ENCODE data around the gene TIMP3. TPM values are rescaled to one million over a fixed set of nuclear protein-coding genes. Genes with fewer than 3 reads are reported as not detected.

The TIMP3 gene
- total RNA-seq, 4 donors from 2014 or later = 566 to 898 (median 683) TPM

DNA sequence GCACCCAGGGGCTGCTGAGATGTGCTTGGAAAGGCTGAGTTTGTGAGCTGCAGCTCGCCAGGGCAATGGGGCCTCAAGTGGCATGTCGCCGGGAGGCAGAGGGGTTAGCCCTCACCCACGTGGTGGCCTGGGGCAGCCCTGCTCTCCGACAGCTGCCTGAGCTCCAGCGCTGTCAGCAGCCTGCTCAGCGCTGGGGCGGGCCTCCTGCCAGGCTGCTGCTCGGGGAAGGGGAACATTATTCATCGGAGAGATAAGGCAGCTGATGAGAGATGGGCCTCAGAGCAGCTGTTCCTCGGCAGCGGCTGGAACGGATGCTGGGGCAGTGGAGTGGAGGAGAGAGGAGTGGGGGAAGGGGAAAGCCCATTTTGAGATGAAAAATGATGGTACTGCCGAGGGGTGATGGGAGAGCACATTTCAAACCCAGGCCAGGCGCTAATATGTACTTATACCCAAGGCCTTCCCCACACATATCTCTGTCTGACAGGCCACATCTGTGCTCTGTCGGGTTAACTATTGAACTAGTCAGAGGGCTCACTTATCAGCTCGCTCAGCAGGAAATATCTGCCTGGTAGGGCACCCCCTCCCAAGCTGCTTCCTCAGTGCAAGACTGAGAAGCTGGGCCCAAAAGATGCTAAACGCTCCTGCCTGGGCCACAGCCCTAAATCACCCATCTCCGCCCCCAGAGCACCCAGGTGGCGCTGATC, 79.5 kb downstream of the TIMP3 start:
- Histone ChIP-seq H3K4me1 (peaks cover 10 to 18% (median 14%) of the 10 kb centered on the region in 4 donors), H3K36me3 (no peaks in the 10 kb centered on the region), H3K27me3 (no peaks in the 10 kb centered on the region), H3K4me3 (no peak overlapping the region), H3K27ac (replicated peaks in 1 of 4) (peak overlapping the region in 1 of 4 donors; percentile 26), H3K9me3 (no peaks in the 10 kb centered on the region)
- DNase-seq (ENCODE audit: extremely low spot score) = peak; percentile 94
- WGBS = 22% methylated on average over 13 of the region's 20 CpGs
- intact Hi-C loops (cut with DNase I) = no loop called here
- TF ChIP-seq, protein P1, sequence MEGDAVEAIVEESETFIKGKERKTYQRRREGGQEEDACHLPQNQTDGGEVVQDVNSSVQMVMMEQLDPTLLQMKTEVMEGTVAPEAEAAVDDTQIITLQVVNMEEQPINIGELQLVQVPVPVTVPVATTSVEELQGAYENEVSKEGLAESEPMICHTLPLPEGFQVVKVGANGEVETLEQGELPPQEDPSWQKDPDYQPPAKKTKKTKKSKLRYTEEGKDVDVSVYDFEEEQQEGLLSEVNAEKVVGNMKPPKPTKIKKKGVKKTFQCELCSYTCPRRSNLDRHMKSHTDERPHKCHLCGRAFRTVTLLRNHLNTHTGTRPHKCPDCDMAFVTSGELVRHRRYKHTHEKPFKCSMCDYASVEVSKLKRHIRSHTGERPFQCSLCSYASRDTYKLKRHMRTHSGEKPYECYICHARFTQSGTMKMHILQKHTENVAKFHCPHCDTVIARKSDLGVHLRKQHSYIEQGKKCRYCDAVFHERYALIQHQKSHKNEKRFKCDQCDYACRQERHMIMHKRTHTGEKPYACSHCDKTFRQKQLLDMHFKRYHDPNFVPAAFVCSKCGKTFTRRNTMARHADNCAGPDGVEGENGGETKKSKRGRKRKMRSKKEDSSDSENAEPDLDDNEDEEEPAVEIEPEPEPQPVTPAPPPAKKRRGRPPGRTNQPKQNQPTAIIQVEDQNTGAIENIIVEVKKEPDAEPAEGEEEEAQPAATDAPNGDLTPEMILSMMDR (IDR thresholded peaks at IDR 0.05) = no peak
- peak; percentile 16 to 55 for TF ChIP-seq POLR2AphosphoS5 (IDR thresholded peaks at IDR 0.05)

DNA sequence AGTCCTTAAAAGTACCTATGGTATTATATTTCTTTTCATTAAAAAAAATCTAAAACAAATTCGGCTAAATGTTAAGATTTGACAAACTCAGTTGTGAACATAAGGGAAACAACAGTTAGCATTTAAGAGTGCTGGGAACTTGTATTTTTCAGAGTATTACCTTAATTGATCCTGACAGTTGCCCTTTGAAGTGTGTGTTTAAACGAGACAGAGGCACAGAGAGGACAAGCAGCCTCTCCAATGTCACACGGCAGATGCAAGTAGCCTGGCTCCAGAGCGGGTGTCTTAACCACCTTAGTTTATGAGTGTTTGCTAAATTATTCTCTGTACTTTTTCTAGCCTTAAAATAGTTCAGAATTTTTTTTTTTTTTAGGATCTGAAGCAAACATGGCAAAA, 80.9 kb downstream of the TIMP3 start:
- Histone ChIP-seq H3K27me3 (no peaks in the 10 kb centered on the region), H3K4me1 (peaks cover 11 to 18% (median 15%) of the 10 kb centered on the region in 4 donors), H3K9me3 (no peaks in the 10 kb centered on the region), H3K4me3 (no peak overlapping the region), H3K27ac (replicated peaks in 1 of 4) (no peak overlapping the region), H3K36me3 (no peaks in the 10 kb centered on the region)
- WGBS = 83% methylated on average over 4 of the region's 4 CpGs
- TF ChIP-seq EP300 (IDR thresholded peaks at IDR 0.05) (no peak), POLR2AphosphoS5 (IDR thresholded peaks at IDR 0.05) (no peak), POLR2A (IDR thresholded peaks at IDR 0.05; ENCODE audit: low read depth) (no peak)
- TF ChIP-seq, protein P1 (IDR thresholded peaks at IDR 0.05) = no peak
- intact Hi-C loops (cut with DNase I) = no loop called here
- no peak for DNase-seq (ENCODE audit: extremely low spot score)

DNA sequence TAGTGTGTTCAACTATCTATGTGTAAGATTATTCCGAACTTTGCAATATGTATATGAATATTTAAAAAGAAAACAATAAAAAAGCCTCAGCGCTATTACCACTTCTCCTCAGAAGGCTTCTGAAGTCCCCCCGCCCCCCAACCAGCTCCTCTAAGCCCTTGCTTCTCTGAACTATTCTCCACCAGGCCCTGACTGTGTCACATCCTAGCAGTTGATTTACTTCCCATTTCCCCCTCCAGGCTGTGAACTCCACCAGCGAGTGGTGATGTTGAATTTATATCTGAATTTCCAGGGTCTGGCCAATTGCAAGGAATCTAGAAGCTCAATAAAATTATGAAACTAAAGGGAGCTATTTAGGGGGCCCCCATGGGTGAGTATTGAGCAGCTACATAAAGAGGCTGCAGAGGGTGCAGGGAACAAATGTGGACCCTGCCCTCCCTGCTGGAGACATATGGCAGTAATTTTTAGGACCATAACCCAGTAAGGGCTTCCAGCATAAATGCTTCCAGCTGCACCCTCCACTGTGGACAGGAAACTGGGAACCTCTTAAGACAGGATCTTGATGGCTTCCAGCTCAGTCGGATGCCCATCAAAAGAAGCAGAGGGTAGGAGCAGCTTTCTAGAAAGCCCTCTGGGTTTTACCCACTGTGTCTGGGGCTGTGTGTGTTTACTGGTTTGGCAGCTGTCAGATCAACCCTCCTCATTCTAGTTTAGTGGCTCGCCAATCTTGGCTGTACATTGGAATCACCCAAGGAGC, 81.4 kb downstream of the TIMP3 start:
- DNase-seq (ENCODE audit: extremely low spot score) = no peak
- TF ChIP-seq POLR2A (IDR thresholded peaks at IDR 0.05; ENCODE audit: low read depth) (no peak), POLR2AphosphoS5 (IDR thresholded peaks at IDR 0.05) (no peak)
- Histone ChIP-seq H3K4me3 (no peak overlapping the region), H3K27ac (replicated peaks in 1 of 4) (no peak overlapping the region), H3K36me3 (no peaks in the 10 kb centered on the region), H3K4me1 (peaks cover 16 to 20% (median 18%) of the 10 kb centered on the region in 4 donors), H3K27me3 (no peaks in the 10 kb centered on the region), H3K9me3 (no peaks in the 10 kb centered on the region)
- WGBS = 84% methylated on average over 6 of the region's 6 CpGs
- intact Hi-C loops (cut with DNase I) = no loop called here

DNA sequence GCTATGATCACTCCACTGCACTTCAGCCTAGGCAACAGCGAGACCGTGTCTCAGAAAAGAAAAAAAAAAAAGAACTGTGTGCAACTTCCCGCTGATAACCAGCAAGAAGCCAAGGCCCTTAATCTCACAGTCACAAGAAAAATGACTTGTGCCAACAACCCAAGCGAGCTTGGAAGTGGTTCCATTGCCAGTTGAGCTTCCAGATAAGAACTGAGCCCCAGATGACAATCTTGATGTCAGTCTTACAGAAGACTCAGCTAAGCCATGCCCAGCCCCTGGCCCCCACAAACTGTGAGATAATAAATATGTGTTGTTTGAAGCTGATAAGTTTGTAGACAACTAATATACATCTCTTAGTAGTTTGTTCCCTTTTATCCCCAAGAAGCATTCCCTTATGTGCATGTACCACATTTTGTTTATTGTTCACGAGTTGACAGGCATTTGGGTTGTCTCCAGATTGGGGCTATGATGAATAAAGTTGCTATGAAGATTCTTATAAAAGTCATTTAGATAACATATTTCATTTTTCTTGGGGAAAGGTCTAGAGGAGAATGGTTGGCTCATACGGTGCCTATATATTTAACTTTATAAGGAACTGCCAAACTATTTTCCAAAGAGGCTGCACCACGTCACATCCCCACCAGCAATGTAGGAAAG, 85.9 kb downstream of the TIMP3 start:
- no peak for DNase-seq (ENCODE audit: extremely low spot score)
- TF ChIP-seq EP300 (IDR thresholded peaks at IDR 0.05) (no peak), POLR2A (IDR thresholded peaks at IDR 0.05; ENCODE audit: low read depth) (no peak), POLR2AphosphoS5 (IDR thresholded peaks at IDR 0.05) (no peak)
- TF ChIP-seq, protein P1 (IDR thresholded peaks at IDR 0.05) = no peak
- Histone ChIP-seq H3K27ac (replicated peaks in 1 of 4) (no peak overlapping the region), H3K27me3 (no peaks in the 10 kb centered on the region), H3K36me3 (no peaks in the 10 kb centered on the region), H3K4me3 (no peak overlapping the region), H3K9me3 (no peaks in the 10 kb centered on the region), H3K4me1 (peaks cover 13 to 18% (median 16%) of the 10 kb centered on the region in 4 donors)
- intact Hi-C loops (cut with DNase I) = no loop called here
- 59% methylated on average over 7 of the region's 7 CpGs for WGBS

DNA sequence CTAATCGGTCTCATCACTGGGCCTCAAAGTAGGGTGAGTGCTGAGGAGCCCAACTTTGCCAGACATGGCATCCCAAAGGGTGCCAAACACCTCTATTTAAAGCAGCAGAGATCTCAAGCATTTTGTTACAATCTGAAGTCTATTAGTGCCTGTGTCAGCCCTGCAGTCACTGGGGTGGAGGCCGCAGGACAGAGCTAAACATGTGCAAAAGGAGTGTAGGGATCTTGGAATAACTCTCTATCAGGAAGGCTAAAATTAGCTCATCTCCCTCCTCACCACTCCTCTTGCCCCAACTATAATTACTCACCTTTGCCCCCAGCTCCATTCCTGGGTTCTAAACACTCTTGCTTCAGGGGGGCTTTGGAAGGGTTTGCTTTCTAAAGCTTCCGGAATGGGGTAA, 87.5 kb downstream of the TIMP3 start:
- TF ChIP-seq EP300 (IDR thresholded peaks at IDR 0.05) (no peak), POLR2A (IDR thresholded peaks at IDR 0.05; ENCODE audit: low read depth) (no peak), POLR2AphosphoS5 (IDR thresholded peaks at IDR 0.05) (no peak)
- TF ChIP-seq, protein P1 (IDR thresholded peaks at IDR 0.05) = no peak
- 86% methylated on average over 3 of the region's 3 CpGs for WGBS
- no peaks in the 10 kb centered on the region for H3K27me3 ChIP-seq
- no peak overlapping the region for H3K27ac ChIP-seq (replicated peaks in 1 of 4)
- H3K9me3 ChIP-seq = no peaks in the 10 kb centered on the region
- H3K4me3 ChIP-seq = no peak overlapping the region
- H3K4me1 ChIP-seq = peaks cover 13 to 18% (median 16%) of the 10 kb centered on the region in 4 donors
- no peak for DNase-seq (ENCODE audit: extremely low spot score)
- intact Hi-C loops (cut with DNase I) = no loop called here
- H3K36me3 ChIP-seq = no peaks in the 10 kb centered on the region

Data from esophagus muscularis mucosa (tissue), 4 donors.